Fibroblast of skin of back (primary cell): ENCODE measurements around the gene VSIG4. TPM values are rescaled to one million over a fixed set of nuclear protein-coding genes. Genes with fewer than 3 reads are reported as not detected.
A peak's percentile ranks its signal among the peaks of the same experiment; 100 is the strongest.
"Not testable (repeated sequence)": the region's sequence is repeated elsewhere in the genome, so short reads cannot be mapped to it uniquely, and the experiment has no call there.

Source experiments
- DNase-seq: peaks from one replicate; pipeline ENCODE4 v3.0.0-alpha.2; 2013
- polyA plus RNA-seq, 2 experiments: library from polyadenylated mRNA; unstranded; fragments of 120-200 nt; gene quantifications; one replicate each; pipeline ENCODE4 v1.2.1, GENCODE V29; 2013; ENCODE audit not compliant: insufficient read length in 2 of 2

The VSIG4 gene, protein sequence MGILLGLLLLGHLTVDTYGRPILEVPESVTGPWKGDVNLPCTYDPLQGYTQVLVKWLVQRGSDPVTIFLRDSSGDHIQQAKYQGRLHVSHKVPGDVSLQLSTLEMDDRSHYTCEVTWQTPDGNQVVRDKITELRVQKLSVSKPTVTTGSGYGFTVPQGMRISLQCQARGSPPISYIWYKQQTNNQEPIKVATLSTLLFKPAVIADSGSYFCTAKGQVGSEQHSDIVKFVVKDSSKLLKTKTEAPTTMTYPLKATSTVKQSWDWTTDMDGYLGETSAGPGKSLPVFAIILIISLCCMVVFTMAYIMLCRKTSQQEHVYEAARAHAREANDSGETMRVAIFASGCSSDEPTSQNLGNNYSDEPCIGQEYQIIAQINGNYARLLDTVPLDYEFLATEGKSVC
- polyA plus RNA-seq (2013, experiment 1 of 2; ENCODE audit: insufficient read length) = not detected
- polyA plus RNA-seq (2013, experiment 2 of 2; ENCODE audit: insufficient read length) = 0.10 TPM

DNA sequence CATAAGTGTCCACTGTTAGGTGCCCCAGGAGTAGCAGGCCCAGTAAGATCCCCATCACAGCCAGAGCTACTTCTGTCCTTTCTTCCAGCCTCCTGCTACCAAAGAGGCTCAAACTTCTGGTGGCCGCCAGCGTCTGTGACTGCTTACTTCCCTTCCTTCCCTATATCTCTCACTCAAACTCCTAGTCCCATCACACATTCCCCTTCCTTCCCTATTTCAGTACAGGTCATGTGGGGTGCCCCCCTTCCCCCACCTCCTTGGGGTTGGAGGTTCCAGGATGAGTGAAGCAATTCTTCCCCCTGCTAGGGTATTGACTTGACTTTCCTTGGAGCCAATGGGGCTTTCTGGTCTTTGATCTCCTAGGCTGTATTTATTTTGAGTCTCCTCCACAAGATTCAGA, at the start of gene VSIG4:
VSIG4 (minus strand) TSS at position 137 of the 400 bp plus-strand sequence; CDS start at position 55, 82 bp downstream.
- no peak for DNase-seq

GRCh38 chrX:66076801-66077200, 36.9 kb upstream of the VSIG4 start:
- DNase-seq = no peak

- DNase-seq = peak; percentile 0
These were observed 35.3 kb upstream of the VSIG4 start for GRCh38 chrX:66074920-66075879.

- DNase-seq = no peak
These were observed 31.2 kb upstream of the VSIG4 start for GRCh38 chrX:66071126-66071525.

DNA sequence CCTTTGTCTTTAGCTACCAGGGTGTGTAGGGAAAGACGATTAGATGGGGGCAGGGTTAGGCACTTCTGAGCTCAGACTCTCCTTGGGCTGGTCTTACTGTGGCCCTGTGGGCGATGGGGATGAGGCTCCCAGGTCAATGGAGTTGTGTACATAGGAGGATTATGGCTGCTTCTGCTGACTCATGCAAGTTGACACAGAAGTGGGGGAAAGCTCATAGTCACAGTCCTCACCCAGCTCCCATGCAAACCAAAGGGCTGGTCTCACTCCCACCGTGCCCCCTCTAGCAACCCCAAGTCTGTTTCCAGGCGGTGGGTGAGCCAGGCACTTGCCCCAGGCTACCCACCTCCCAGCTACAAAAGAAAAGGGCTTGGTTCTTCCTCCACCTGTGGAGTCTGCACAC, 24.4 kb upstream of the VSIG4 start:
- DNase-seq = no peak

- not testable (repeated sequence) for DNase-seq
These were observed 17.1 kb upstream of the VSIG4 start for GRCh38 chrX:66057019-66057418.

GRCh38 chrX:66054978-66055377, 15.1 kb upstream of the VSIG4 start:
- no peak for DNase-seq

DNA sequence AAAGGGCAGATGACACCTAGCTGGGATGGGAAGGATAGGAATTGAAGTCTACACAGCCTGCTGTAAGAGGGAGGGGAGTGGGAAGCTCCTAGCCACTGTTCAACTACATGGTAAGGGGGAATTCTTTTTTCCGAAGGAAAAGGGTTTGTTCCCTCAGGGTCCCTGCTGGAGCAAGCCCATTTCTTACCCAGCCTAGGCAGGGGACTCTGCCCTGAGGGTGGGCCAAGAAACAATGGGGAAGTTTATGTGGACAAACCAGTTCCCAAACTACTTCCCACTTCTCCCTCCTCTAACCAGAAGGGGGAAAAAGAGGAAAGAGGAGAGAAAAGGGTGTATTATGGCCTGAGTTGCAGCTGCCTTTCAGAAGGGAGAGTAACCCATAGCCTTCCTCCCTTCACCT, 13.5 kb upstream of the VSIG4 start:
- no peak for DNase-seq

- no peak for DNase-seq
These were observed 12.1 kb upstream of the VSIG4 start for GRCh38 chrX:66051980-66052379.

- no peak for DNase-seq
These were observed 10.3 kb upstream of the VSIG4 start for GRCh38 chrX:66050140-66050569.

DNA sequence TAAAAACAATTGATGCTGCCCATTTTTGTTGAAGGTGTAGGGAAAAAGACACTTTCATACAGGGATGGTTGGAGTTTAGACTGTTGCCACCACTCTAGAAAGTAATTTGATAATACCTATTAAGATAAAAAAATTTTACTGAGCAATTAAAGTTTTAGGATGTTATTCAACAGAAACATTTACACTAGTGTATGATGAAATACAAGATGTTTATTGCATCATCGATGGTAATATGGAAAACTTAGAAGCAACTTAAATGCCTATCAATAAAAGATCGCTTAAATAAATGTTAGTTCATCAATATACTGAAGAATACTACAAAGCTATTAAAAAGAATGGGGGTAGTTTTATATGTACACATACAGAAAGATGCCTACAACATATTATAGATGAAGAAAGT, 9.2 kb upstream of the VSIG4 start:
- DNase-seq = no peak

DNA sequence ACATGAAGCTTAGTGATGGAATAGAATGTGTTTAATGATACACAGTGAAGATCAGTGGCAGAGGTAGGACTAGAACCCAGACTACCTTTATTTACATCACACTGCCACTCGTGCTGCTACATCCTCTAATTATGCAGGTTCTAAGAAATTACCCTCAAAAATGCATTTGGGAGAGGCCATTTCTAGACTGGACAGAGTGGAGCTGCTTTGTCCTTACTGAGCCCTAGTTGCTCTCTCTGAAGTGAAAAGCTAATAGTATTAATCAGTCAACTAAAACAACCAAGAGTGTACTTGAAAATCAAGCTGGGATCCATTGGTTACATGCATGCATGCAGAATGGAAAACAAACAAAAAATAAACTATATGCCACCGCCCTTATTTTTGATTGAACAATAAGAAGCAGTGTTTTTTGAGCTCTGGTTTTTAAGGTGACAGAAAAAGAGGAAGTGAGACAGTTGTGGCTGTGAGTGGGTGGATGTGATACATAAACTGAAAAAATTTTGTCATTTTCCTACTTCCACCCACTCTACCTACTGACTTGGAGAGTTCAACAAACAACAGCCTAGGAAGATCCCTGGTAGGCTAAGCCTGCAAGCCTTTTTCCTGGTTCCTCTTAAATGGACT, 6.8 kb upstream of the VSIG4 start:
- DNase-seq = no peak

GRCh38 chrX:66045894-66046293, 6.0 kb upstream of the VSIG4 start:
- no peak for DNase-seq

DNA sequence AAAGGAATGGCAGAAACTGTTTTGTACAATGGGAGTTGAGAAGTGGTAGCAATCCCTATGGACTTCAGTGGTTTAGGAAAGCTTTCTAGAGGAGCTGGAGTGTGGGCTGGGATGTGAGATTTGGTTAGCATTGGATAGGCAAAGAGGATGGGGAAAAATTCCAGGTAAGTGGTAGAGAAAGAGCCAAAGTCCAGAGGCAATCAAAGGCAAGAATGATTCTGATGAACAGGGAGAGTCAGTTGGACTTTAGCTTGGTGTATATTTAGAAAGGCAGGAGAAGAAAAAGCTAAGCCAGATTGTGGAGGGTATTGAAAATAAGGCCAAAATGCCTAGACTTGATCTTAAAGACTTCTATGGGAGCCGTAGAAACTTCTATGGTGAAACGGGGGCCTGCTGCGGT, 3.7 kb upstream of the VSIG4 start:
- DNase-seq = no peak

DNA sequence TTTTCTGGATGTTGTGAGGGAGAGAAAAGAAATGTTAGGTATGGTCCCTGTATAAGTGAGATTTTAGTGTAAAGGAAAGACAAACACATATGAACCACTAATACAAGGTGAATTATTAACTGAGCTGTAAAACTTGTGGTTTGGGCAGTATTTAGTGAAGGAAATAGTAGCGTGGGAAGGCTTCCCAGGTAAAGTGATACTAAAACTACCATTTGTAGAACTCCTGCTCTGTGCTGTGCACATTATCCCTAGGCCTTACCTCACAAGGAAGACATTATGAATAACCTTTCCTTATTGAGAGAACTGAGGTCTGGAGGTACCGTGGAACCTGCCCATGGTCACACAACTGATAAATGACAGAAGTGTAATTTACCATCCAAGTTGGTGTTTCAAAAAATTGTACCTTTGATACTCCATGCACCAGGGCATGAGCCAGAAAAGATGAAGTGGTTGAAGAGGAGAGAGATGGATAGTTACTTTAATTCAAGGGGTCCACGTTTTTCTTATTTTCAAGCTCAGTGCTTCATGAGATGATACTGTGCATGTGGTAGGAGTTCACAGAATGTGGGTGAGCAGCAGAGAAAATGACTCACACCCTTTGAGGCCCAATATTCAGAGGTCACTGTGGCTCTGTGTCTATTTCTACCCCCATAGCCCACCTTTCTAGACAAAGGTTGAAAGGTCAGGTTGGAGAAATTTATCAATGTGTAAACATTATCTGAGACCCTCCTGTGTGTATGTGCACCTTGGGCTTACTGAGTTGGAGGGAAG, 2.6 kb upstream of the VSIG4 start:
- no peak for DNase-seq

GRCh38 chrX:66038115-66038514, 1.8 kb downstream of the VSIG4 start:
- DNase-seq = no peak

DNA sequence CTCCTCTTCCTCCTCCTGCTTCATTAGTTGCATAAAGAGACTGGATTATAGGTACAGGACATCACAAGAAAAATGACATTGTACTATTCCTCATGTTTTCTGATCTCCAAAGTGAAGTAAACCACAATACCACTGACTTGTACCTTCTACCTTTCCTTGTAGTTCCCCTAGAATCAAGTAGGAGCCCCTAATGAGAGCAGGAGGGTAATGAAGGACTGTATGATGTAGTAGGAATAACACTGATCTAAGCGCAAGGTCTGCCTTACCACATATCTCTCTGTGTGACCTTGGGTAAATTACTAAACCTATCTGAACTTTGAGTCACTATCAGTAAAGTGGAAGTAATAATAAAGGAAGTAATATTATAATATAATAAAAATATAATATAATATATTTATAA, 3.6 kb downstream of the VSIG4 start:
- DNase-seq = no peak

DNA sequence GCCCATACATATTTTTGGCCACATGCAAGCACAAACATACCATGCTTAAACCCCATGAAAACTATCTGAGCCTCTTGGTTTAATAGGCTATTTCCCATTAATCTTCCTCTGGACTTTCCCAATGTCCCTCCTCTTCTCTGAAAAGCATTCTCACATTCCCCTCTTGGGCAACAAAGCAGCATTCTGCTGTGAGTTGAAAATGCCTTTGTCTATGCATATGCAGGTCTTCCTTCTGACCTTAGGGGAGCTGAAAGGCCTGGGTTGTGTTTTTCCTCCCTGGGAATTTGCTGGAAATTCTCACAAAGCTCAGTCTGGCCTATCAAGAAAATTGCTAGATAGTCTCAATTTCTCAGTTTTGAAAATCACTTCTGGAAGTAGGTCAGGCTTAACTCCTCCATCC, 4.2 kb downstream of the VSIG4 start:
- DNase-seq = no peak

DNA sequence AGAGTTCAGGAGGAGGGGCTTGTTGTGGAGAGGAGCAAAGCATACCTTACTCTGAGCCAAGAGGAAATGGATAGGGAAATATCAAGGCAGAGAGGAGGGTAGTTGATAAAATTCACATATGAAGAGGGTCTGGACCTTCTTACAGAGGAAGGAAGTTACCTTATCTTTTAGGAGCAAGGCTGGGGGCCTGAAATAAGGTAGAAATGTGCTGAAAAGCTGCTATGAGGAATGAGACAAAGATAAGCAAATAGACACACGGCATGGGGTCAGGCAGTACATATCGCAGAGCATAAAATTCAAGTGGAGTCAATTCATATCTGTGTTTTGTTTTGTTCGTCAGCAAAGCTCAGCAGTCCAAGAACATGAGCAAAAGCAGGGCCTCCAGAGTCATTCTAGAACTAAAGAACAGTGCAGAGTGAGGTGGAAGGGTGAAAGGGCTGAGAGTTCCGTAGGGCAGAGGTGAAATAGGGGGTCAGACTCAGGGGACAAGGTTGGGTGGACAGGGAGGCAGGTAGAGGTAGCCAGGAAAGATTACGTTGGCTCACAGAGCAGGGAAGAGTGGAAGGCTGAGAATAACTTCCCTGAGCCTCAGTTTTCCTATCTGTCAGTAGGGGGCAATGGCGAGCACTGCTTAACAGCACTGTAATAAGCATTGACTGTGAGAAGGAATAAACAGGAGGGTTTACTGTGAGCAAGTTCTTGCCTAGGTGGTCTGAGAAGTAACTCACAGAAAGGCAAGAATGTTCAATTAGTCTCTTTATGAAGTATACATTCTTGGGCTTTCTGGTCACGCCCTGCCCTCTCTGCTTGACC, 9.2 kb downstream of the VSIG4 start:
- DNase-seq = peak; percentile 0

DNA sequence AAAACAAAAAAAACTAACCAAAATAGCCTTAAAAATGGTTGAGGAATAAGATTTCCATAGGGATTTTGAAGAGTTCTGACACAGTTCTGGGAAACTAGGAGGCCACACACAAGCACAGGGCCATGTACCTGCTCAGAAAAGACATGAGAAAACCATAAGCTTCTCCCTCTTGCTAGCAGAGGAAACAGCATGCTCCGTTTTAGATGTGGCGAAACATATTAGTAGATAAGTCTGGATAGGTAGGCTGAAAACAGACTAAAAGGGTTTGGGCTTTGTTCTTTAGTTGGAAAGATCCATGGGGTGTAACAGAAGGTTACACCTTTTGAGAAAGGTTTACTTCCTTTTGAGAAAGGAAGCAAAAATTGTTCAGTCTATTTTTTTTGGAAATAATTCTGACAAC, 10.9 kb downstream of the VSIG4 start:
- no peak for DNase-seq

DNA sequence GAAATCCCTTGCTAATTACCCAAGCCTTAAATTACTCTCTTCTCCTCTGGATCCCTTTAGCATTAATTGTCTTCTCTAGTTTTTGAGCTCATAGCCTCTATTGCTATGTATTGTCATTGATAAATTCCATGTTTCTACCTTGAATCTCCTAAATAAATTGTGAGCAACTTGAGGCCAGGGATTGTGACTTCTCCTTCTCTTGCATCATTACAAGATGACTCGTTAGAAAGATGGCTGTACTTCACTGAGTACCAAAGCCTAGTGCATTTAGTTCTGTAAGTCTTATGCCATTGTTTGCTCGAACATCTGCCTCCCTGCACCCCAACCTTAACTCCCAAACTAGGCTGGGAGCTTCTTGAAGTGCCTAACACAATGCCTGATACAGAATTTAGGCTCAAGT, 15.3 kb downstream of the VSIG4 start:
- DNase-seq = no peak
